Liver (tissue), 9 donors: ENCODE results near the gene TTC21A. TPM values are rescaled to one million over a fixed set of nuclear protein-coding genes. Genes with fewer than 3 reads are reported as not detected.

Experiments
- DNase-seq: peaks from one replicate; pipeline ENCODE4 v3.0.0-alpha.2; 2017; ENCODE audit warnings: low spot score
- H3K27ac ChIP-seq, 2 donors: one replicate each; pipeline ENCODE4 v1.7.0; 2013; ENCODE audit warnings: inconsistent platforms in 2 of 2, low read length in 2 of 2, control low read depth in 1 of 2, low read depth in 1 of 2, mild to moderate bottlenecking in 1 of 2
- H3K27me3 ChIP-seq, 4 donors: one replicate each; pipeline versions ENCODE4 v1.6.1 to v1.7.0; 2013; ENCODE audit warnings: low read length in 3 of 4, inconsistent platforms in 1 of 4, mild to moderate bottlenecking in 1 of 4, moderate library complexity in 1 of 4; ENCODE audit not compliant: control insufficient read depth in 4 of 4, insufficient read depth in 4 of 4
- H3K36me3 ChIP-seq, 4 donors: one replicate each; pipeline versions ENCODE4 v1.6.1 to v1.7.0; 2013; ENCODE audit warnings: low read length in 3 of 4, mild to moderate bottlenecking in 3 of 4, low read depth in 1 of 4, moderate library complexity in 1 of 4; ENCODE audit not compliant: control insufficient read depth in 4 of 4, insufficient read depth in 3 of 4
- H3K4me1 ChIP-seq, 4 donors: one replicate each; pipeline versions ENCODE4 v1.6.1 to v1.7.0; 2013; ENCODE audit warnings: low read length in 3 of 4, mild to moderate bottlenecking in 3 of 4, moderate library complexity in 1 of 4; ENCODE audit not compliant: control insufficient read depth in 4 of 4, insufficient read depth in 4 of 4
- H3K4me3 ChIP-seq, 3 donors: one replicate each; pipeline versions ENCODE4 v1.6.1 to v1.7.0; 2013; ENCODE audit warnings: low read length in 3 of 3, control low read depth in 1 of 3, low read depth in 1 of 3, mild to moderate bottlenecking in 1 of 3
- H3K9ac ChIP-seq, 2 donors: one replicate each; pipeline ENCODE4 v1.7.0; 2013; ENCODE audit warnings: low read length in 2 of 2, mild to moderate bottlenecking in 2 of 2, moderate library complexity in 2 of 2, control low read depth in 1 of 2, low read depth in 1 of 2
- H3K9me3 ChIP-seq, 4 donors: one replicate each; pipeline versions ENCODE4 v1.6.1 to v1.7.0; 2013; ENCODE audit warnings: low read length in 3 of 4; ENCODE audit not compliant: control insufficient read depth in 4 of 4
- EGR1 ChIP-seq, 2 donors: IDR thresholded peaks; 2 replicates each; pipeline ENCODE4 v1.6.1; 2016 to 2018; ENCODE audit warnings: antibody characterized with exemption in 2 of 2, low read depth in 2 of 2
- FOXA1 ChIP-seq: IDR thresholded peaks from 2 replicates; pipeline ENCODE4 v1.6.1; 2016; ENCODE audit warnings: antibody characterized with exemption
- FOXA2 ChIP-seq: IDR thresholded peaks from 2 replicates; pipeline ENCODE4 v1.6.1; 2016; ENCODE audit warnings: antibody characterized with exemption
- GABPA ChIP-seq, 2 donors: IDR thresholded peaks in 1 of 2; conservative IDR thresholded peaks in 1 of 2; 2 replicates each; pipeline ENCODE4 v1.6.1; 2016; ENCODE audit warnings: antibody characterized with exemption in 2 of 2, mild to moderate bottlenecking in 1 of 2, moderate library complexity in 1 of 2
- HNF4A ChIP-seq, 2 donors: conservative IDR thresholded peaks; 2 replicates each; pipeline ENCODE4 v1.6.1; 2016; ENCODE audit warnings: antibody characterized with exemption in 2 of 2, mild to moderate bottlenecking in 2 of 2
- HNF4G ChIP-seq: IDR thresholded peaks from 2 replicates; pipeline ENCODE4 v1.6.1; 2016; ENCODE audit warnings: antibody characterized with exemption
- JUND ChIP-seq, 2 donors: IDR thresholded peaks; 2 replicates each; pipeline ENCODE4 v1.6.1; 2016; ENCODE audit warnings: antibody characterized with exemption in 2 of 2
- NR2F2 ChIP-seq: IDR thresholded peaks from 2 replicates; pipeline ENCODE4 v1.6.1; 2016; ENCODE audit warnings: antibody characterized with exemption
- RAD21 ChIP-seq, 2 donors: IDR thresholded peaks; 2 replicates each; pipeline ENCODE4 v1.6.1; 2016; ENCODE audit warnings: antibody characterized with exemption in 2 of 2, mild to moderate bottlenecking in 2 of 2
- RXRA ChIP-seq, 2 donors: IDR thresholded peaks; 2 replicates each; pipeline ENCODE4 v1.6.1; 2017 to 2018; ENCODE audit warnings: antibody characterized with exemption in 2 of 2, mild to moderate bottlenecking in 1 of 2
- SP1 ChIP-seq: IDR thresholded peaks from 2 replicates; pipeline ENCODE4 v1.6.1; 2018; ENCODE audit warnings: antibody characterized with exemption, mild to moderate bottlenecking
- TAF1 ChIP-seq: conservative IDR thresholded peaks from 2 replicates; pipeline ENCODE4 v1.6.1; 2016; ENCODE audit warnings: antibody characterized with exemption, mild to moderate bottlenecking
- YY1 ChIP-seq: IDR thresholded peaks from 2 replicates; pipeline ENCODE4 v1.6.1; 2016; ENCODE audit warnings: antibody characterized with exemption, mild to moderate bottlenecking
- WGBS: extraction: QIAGEN DNeasy Blood & Tissue Kit; methylation state at CpG from one replicate; pipeline ENCODE4 v1.1.7; 2013; 5-methylcytosine and 5-hydroxymethylcytosine counted together
- polyA plus RNA-seq, 2 donors: library from polyadenylated mRNA; stranded (reverse) in 1 of 2; unstranded in 1 of 2; fragments of 200-250 nt in 1 of 2; fragments of >200 nt in 1 of 2; fragmentation: Nextera tagmentation in 1 of 2; extraction: Ambion mirVana in 1 of 2; gene quantifications; one replicate each; pipeline versions ENCODE4 v1.2.1 to v1.2.3, GENCODE V29; 2013 to 2015
- total RNA-seq, 2 donors: library from RNA; depleted of rRNA; stranded (reverse); fragments of >200 nt; gene quantifications; one replicate each; pipeline ENCODE4 v1.2.3, GENCODE V29; 2014
- TF ChIP-seq, protein P1 (sequence below): IDR thresholded peaks from 2 replicates; pipeline ENCODE4 v1.6.1; 2016; ENCODE audit warnings: antibody characterized with exemption
- TF ChIP-seq, protein P2 (sequence below): IDR thresholded peaks from 2 replicates; pipeline ENCODE4 v1.6.1; 2016; ENCODE audit warnings: antibody characterized with exemption
- TF ChIP-seq, protein P3 (sequence below): IDR thresholded peaks from 2 replicates; pipeline ENCODE4 v1.6.1; 2016; ENCODE audit warnings: antibody characterized with exemption, mild to moderate bottlenecking
- TF ChIP-seq, protein P4 (sequence below): fragments of 150-350 bp; IDR thresholded peaks from 2 replicates; pipeline ENCODE4 v1.5.1; 2017; ENCODE audit warnings: improper control_type of control experiment, low read depth, low read length; ENCODE audit not compliant: missing input control
- TF ChIP-seq, protein P5 (sequence below): IDR thresholded peaks from 2 replicates; pipeline ENCODE4 v1.6.1; 2016; ENCODE audit warnings: antibody characterized with exemption
- donor health status: healthy.
- donor health status: healthy.
- donor health status: healthy.
- donor health status: healthy.
- donor health status: healthy.

The TTC21A gene
- total and polyA plus RNA-seq, 4 donors = 0.28 to 3.3 (median 1.6) TPM

DNA sequence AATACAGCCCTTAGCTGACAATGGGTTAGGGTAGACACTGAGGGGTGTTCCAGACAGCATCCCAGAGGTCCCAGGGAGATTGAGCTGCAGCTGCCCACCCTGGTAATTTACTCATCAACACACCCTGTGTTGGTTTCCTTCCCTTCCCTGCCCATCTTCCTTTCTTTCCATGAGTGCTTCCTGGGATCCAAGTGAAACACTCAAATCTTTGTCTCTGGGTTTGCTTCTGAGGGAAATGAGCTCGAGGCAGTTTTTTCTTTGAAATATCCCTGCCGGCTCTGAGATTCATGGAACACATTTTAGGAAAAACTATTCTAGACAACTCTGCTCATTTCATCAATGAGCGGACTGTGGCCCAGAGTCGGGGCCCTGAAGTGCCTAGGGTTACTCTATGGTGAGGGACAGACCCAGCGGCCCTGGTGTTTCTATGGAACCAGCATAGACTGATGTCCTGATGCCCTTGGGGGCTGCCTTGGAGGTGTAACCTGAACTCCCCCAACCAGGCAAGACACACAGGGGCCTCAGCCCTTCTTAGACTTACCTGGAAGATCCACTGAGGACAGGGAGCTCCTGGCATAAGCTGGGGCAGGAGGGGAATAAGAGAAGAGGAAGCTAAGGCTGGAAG, 60.8 kb downstream of the TTC21A start:
- Histone ChIP-seq H3K27ac (peak overlapping the region in 1 of 2 donors; percentile 13), H3K27me3 (no peaks in the 10 kb centered on the region), H3K4me3 (no peak overlapping the region), H3K36me3 (no peaks in the 10 kb centered on the region), H3K9me3 (no peaks in the 10 kb centered on the region), H3K4me1 (peaks cover 6 to 12% (median 10%) of the 10 kb centered on the region in 4 donors), H3K9ac (no peak overlapping the region)
- peak; percentile 24 for DNase-seq
- 93% methylated on average over 5 of the region's 5 CpGs for WGBS
- no peak for TF ChIP-seq EGR1 (IDR thresholded peaks at IDR 0.05; ENCODE audit: low read depth in 2 of 2)

DNA sequence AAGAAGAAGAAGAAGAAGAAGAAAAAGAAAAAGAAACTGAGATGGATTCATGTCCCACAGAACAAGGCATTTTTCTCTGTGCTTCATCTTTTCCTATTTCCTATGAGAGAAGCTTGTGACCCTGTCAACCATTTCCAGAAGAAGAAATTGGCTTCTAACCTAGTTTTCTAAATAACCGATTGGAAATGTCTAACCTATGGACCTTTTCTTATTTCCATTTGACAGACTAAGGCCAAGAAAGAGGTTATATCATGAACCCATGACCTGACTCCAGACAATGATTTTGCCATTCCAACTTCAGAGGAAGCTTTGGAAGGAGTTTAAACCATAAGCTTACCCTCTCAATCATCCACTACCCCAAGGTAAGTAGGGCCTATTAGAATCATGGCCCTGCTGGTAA, 62.2 kb downstream of the TTC21A start:
- DNase-seq = no peak
- TF ChIP-seq SP1 (no peak), HNF4A (conservative IDR thresholded peaks at IDR 0.05) (no peak), FOXA2 (no peak), JUND (IDR thresholded peaks at IDR 0.05) (no peak), YY1 (no peak), TAF1 (no peak), RXRA (IDR thresholded peaks at IDR 0.05) (no peak), EGR1 (IDR thresholded peaks at IDR 0.05; ENCODE audit: low read depth in 2 of 2) (no peak), NR2F2 (no peak), HNF4G (no peak), GABPA (IDR thresholded peaks at IDR 0.05 in 1 of 2, conservative IDR thresholded peaks at IDR 0.05 in 1 of 2) (no peak), RAD21 (IDR thresholded peaks at IDR 0.05) (no peak), FOXA1 (no peak)
- TF ChIP-seq, protein P1, sequence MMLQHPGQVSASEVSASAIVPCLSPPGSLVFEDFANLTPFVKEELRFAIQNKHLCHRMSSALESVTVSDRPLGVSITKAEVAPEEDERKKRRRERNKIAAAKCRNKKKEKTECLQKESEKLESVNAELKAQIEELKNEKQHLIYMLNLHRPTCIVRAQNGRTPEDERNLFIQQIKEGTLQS = no peak
- TF ChIP-seq, protein P2, sequence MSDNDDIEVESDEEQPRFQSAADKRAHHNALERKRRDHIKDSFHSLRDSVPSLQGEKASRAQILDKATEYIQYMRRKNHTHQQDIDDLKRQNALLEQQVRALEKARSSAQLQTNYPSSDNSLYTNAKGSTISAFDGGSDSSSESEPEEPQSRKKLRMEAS = no peak
- TF ChIP-seq, protein P3, sequence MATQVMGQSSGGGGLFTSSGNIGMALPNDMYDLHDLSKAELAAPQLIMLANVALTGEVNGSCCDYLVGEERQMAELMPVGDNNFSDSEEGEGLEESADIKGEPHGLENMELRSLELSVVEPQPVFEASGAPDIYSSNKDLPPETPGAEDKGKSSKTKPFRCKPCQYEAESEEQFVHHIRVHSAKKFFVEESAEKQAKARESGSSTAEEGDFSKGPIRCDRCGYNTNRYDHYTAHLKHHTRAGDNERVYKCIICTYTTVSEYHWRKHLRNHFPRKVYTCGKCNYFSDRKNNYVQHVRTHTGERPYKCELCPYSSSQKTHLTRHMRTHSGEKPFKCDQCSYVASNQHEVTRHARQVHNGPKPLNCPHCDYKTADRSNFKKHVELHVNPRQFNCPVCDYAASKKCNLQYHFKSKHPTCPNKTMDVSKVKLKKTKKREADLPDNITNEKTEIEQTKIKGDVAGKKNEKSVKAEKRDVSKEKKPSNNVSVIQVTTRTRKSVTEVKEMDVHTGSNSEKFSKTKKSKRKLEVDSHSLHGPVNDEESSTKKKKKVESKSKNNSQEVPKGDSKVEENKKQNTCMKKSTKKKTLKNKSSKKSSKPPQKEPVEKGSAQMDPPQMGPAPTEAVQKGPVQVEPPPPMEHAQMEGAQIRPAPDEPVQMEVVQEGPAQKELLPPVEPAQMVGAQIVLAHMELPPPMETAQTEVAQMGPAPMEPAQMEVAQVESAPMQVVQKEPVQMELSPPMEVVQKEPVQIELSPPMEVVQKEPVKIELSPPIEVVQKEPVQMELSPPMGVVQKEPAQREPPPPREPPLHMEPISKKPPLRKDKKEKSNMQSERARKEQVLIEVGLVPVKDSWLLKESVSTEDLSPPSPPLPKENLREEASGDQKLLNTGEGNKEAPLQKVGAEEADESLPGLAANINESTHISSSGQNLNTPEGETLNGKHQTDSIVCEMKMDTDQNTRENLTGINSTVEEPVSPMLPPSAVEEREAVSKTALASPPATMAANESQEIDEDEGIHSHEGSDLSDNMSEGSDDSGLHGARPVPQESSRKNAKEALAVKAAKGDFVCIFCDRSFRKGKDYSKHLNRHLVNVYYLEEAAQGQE = no peak
- TF ChIP-seq, protein P4, sequence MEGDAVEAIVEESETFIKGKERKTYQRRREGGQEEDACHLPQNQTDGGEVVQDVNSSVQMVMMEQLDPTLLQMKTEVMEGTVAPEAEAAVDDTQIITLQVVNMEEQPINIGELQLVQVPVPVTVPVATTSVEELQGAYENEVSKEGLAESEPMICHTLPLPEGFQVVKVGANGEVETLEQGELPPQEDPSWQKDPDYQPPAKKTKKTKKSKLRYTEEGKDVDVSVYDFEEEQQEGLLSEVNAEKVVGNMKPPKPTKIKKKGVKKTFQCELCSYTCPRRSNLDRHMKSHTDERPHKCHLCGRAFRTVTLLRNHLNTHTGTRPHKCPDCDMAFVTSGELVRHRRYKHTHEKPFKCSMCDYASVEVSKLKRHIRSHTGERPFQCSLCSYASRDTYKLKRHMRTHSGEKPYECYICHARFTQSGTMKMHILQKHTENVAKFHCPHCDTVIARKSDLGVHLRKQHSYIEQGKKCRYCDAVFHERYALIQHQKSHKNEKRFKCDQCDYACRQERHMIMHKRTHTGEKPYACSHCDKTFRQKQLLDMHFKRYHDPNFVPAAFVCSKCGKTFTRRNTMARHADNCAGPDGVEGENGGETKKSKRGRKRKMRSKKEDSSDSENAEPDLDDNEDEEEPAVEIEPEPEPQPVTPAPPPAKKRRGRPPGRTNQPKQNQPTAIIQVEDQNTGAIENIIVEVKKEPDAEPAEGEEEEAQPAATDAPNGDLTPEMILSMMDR = no peak
- TF ChIP-seq, protein P5, sequence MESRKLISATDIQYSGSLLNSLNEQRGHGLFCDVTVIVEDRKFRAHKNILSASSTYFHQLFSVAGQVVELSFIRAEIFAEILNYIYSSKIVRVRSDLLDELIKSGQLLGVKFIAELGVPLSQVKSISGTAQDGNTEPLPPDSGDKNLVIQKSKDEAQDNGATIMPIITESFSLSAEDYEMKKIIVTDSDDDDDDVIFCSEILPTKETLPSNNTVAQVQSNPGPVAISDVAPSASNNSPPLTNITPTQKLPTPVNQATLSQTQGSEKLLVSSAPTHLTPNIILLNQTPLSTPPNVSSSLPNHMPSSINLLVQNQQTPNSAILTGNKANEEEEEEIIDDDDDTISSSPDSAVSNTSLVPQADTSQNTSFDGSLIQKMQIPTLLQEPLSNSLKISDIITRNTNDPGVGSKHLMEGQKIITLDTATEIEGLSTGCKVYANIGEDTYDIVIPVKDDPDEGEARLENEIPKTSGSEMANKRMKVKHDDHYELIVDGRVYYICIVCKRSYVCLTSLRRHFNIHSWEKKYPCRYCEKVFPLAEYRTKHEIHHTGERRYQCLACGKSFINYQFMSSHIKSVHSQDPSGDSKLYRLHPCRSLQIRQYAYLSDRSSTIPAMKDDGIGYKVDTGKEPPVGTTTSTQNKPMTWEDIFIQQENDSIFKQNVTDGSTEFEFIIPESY = no peak
- H3K4me1 ChIP-seq = peaks cover 6 to 12% (median 10%) of the 10 kb centered on the region in 4 donors
- H3K9me3 ChIP-seq = no peaks in the 10 kb centered on the region
- H3K9ac ChIP-seq = no peak overlapping the region
- no peaks in the 10 kb centered on the region for H3K36me3 ChIP-seq
- 25% methylated on average over 1 of the region's 1 CpG for WGBS
- no peak overlapping the region for H3K4me3 ChIP-seq
- no peaks in the 10 kb centered on the region for H3K27me3 ChIP-seq
- no peak overlapping the region for H3K27ac ChIP-seq
